ENCODE results near the gene HNRNPUL1. TPM values are rescaled to one million over a fixed set of nuclear protein-coding genes. Genes with fewer than 3 reads are reported as not detected.

Gene HNRNPUL1
- total and polyA plus RNA-seq, 9 of the 15 experiments (the other 6 are each of a cell fraction or from before 2014, with no cell fraction given): 7.3 to 211 (median 85.0) TPM

- peak; percentile 36; the same call in 1 of the 2 replicates for TF ChIP-seq TCF7 (IDR thresholded peaks at IDR 0.05; ENCODE audit: borderline replicate concordance)
- peak; percentile 90 for TF ChIP-seq RBFOX2 (IDR thresholded peaks at IDR 0.05; ENCODE audit: low read depth, low read length)
- 0 out of 2 replicates have a peak, but pooled peaks have one; percentile 72 for TF ChIP-seq CAMTA2 (CRISPR knock-in tag; conservative IDR thresholded peaks at IDR 0.05)
- TF ChIP-seq, protein P1, sequence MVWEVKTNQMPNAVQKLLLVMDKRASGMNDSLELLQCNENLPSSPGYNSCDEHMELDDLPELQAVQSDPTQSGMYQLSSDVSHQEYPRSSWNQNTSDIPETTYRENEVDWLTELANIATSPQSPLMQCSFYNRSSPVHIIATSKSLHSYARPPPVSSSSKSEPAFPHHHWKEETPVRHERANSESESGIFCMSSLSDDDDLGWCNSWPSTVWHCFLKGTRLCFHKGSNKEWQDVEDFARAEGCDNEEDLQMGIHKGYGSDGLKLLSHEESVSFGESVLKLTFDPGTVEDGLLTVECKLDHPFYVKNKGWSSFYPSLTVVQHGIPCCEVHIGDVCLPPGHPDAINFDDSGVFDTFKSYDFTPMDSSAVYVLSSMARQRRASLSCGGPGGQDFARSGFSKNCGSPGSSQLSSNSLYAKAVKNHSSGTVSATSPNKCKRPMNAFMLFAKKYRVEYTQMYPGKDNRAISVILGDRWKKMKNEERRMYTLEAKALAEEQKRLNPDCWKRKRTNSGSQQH (CRISPR knock-in tag; IDR thresholded peaks at IDR 0.05): peak; percentile 87
- TF ChIP-seq NR1H2 (CRISPR knock-in tag; IDR thresholded peaks at IDR 0.05): no peak
- TF ChIP-seq TCFL5 (CRISPR knock-in tag; conservative IDR thresholded peaks at IDR 0.05): no peak
- TF ChIP-seq MAFG (tag; conservative IDR thresholded peaks at IDR 0.05): no peak
- no peak for TF ChIP-seq TCF7L2 (IDR thresholded peaks at IDR 0.05; ENCODE audit: low read depth, low read length)
- TF ChIP-seq HDAC3 (IDR thresholded peaks at IDR 0.05; ENCODE audit: borderline replicate concordance, partially characterized antibody): peak; percentile 81
- peak; percentile 97 for TF ChIP-seq XRCC5 (IDR thresholded peaks at IDR 0.05; ENCODE audit: low read depth, low read length)
- TF ChIP-seq ZNF507 (tag; conservative IDR thresholded peaks at IDR 0.05): no peak
- TF ChIP-seq PTBP1 (IDR thresholded peaks at IDR 0.05; ENCODE audit: low read depth, low read length): no peak
- no peak for TF ChIP-seq ZNF551 (CRISPR knock-in tag; IDR thresholded peaks at IDR 0.05)
- no peak for TF ChIP-seq TSC22D4 (tag; IDR thresholded peaks at IDR 0.05)
- TF ChIP-seq TEAD4 (IDR thresholded peaks at IDR 0.05; ENCODE audit: low read length): no peak; the same call in 1 of the 2 replicates
- no peak for TF ChIP-seq TEAD4 (CRISPR knock-in tag; IDR thresholded peaks at IDR 0.05; ENCODE audit: borderline replicate concordance)
- no peak for TF ChIP-seq RBM25 (IDR thresholded peaks at IDR 0.05; ENCODE audit: low read depth, low read length, severe bottlenecking)
- no peak for TF ChIP-seq ZNF354B (CRISPR knock-in tag; IDR thresholded peaks at IDR 0.05)
- TF ChIP-seq JUN (IDR thresholded peaks at IDR 0.05; ENCODE audit: borderline replicate concordance, low read depth, low read length): no peak
- no peak for TF ChIP-seq JUN (CRISPR knock-in tag; IDR thresholded peaks at IDR 0.05; ENCODE audit: borderline replicate concordance)
- peak; percentile 80 to 92 for TF ChIP-seq MAZ (CRISPR knock-in tag; conservative IDR thresholded peaks at IDR 0.05 in 1 of 2, IDR thresholded peaks at IDR 0.05 in 1 of 2)
- TF ChIP-seq NR3C1 (CRISPR knock-in tag; IDR thresholded peaks at IDR 0.05): no peak
- peak; percentile 97 for TF ChIP-seq GABPB1 (CRISPR knock-in tag; IDR thresholded peaks at IDR 0.05)
- TF ChIP-seq SOX6 (IDR thresholded peaks at IDR 0.05): peak; percentile 75
- TF ChIP-seq ELF2 (CRISPR knock-in tag; IDR thresholded peaks at IDR 0.05): peak; percentile 94
- TF ChIP-seq STAG1 (CRISPR knock-in tag; IDR thresholded peaks at IDR 0.05; ENCODE audit: borderline replicate concordance): no peak
- no peak for TF ChIP-seq MECOM (CRISPR knock-in tag; IDR thresholded peaks at IDR 0.05)
- TF ChIP-seq PCBP1 (IDR thresholded peaks at IDR 0.05; ENCODE audit: low read depth, low read length, poor library complexity, severe bottlenecking): peak; percentile 53
These were observed 46.1 kb downstream of the HNRNPUL1 start, which contains the start of gene CCDC97 (continued) for GRCh38 chr19:41310033-41310831.

All from K562 (cell line).